Fibroblast of lung (primary cell): ENCODE measurements around the gene PACSIN2.

Source experiments
- CTCF ChIP-seq, 2 donors: IDR thresholded peaks in 1 of 2; conservative IDR thresholded peaks in 1 of 2; 1 replicate in 1 of 2; 2 replicates in 1 of 2; pipeline ENCODE4 v1.5.1; 2011 to 2012; ENCODE audit warnings: low read length in 2 of 2, control low read depth in 1 of 2, inconsistent platforms in 1 of 2, low read depth in 1 of 2, mild to moderate bottlenecking in 1 of 2
- EZH2 ChIP-seq: IDR thresholded peaks from 2 replicates; pipeline ENCODE4 v1.5.1; 2012; ENCODE audit warnings: low read length, control low read depth, mild to moderate bottlenecking; ENCODE audit errors: missing control alignments

GRCh38 chr22:42942351-42942750, 72.6 kb downstream of the PACSIN2 start:
- no peak for TF ChIP-seq CTCF (conservative IDR thresholded peaks at IDR 0.05 in 1 of 2, IDR thresholded peaks at IDR 0.05 in 1 of 2; ENCODE audit: low read depth in 1 of 2, low read length in 2 of 2)
- TF ChIP-seq EZH2, result no peak
